Skeletal muscle tissue (tissue), 4 donors: ENCODE results near the gene PLEKHG5. TPM values are rescaled to one million over a fixed set of nuclear protein-coding genes. Genes with fewer than 3 reads are reported as not detected.

ENCODE experiments used
- H3K27ac ChIP-seq: one replicate; pipeline ENCODE4 v1.7.0; 2013; ENCODE audit warnings: mild to moderate bottlenecking, low read depth, low read length, inconsistent platforms
- H3K27me3 ChIP-seq, 3 donors: one replicate each; pipeline ENCODE4 v1.7.0; 2013; ENCODE audit warnings: low read length in 3 of 3; ENCODE audit not compliant: control insufficient read depth in 3 of 3, insufficient read depth in 3 of 3
- H3K36me3 ChIP-seq, 3 donors: one replicate each; pipeline ENCODE4 v1.7.0; 2013; ENCODE audit warnings: low read length in 3 of 3; ENCODE audit not compliant: control insufficient read depth in 3 of 3, insufficient read depth in 3 of 3
- H3K4me1 ChIP-seq, 3 donors: one replicate each; pipeline ENCODE4 v1.7.0; 2013; ENCODE audit warnings: low read length in 3 of 3, mild to moderate bottlenecking in 3 of 3; ENCODE audit not compliant: control insufficient read depth in 3 of 3, insufficient read depth in 3 of 3
- H3K4me3 ChIP-seq, 3 donors: one replicate each; pipeline ENCODE4 v1.7.0; 2013; ENCODE audit warnings: low read length in 3 of 3
- H3K9ac ChIP-seq, 3 donors: one replicate each; pipeline ENCODE4 v1.7.0; 2013; ENCODE audit warnings: low read length in 3 of 3, mild to moderate bottlenecking in 3 of 3, moderate library complexity in 2 of 3, low read depth in 1 of 3
- H3K9me3 ChIP-seq, 3 donors: one replicate each; pipeline ENCODE4 v1.7.0; 2013; ENCODE audit warnings: low read length in 3 of 3; ENCODE audit not compliant: control insufficient read depth in 3 of 3
- total RNA-seq: library from RNA; depleted of rRNA; stranded (reverse); fragments of >200 nt; gene quantifications from one replicate; pipeline ENCODE4 v1.2.3, GENCODE V29; 2014
- donor health status: Osteomylitis.

The PLEKHG5 gene
- total RNA-seq, 1 donor from 2014 or later, result 8.4 TPM

- no peak overlapping the region for H3K4me3 ChIP-seq
- H3K4me1 ChIP-seq, result no peaks in the 10 kb centered on the region
- H3K27me3 ChIP-seq, result peaks cover 10 to 18% (median 12%) of the 10 kb centered on the region in 3 donors
- H3K36me3 ChIP-seq, result peaks cover 0 to under 1% (median 0%) of the 10 kb centered on the region in 3 donors
- no peak overlapping the region for H3K9ac ChIP-seq
- H3K9me3 ChIP-seq, result no peaks in the 10 kb centered on the region
- no peak overlapping the region for H3K27ac ChIP-seq
Measured at GRCh38 chr1:6467224-6467623, 24.2 kb downstream of the PLEKHG5 start.

DNA sequence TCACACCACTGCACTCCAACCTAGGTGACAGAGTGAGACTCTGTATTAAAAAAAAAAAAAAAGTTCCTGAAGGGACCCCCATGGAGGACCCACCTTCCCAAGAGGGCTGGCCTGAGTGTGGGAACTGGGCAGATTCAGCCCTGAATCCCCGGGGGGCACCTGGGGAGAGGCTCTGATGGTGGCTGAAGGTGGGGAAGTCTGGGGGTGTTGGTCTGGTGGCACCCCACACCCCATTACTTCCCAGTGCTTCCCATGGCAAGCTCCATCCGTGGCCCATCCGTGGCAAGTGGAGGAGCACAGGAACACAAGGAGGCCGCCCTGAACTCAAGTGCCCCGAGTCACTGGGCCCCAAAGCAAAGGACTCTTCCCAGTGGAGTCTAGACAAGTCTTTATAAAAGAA is 24.7 kb downstream of the PLEKHG5 start:
- no peak overlapping the region for H3K4me3 ChIP-seq
- no peaks in the 10 kb centered on the region for H3K4me1 ChIP-seq
- H3K9me3 ChIP-seq, result no peaks in the 10 kb centered on the region
- H3K36me3 ChIP-seq, result no peaks in the 10 kb centered on the region
- H3K27me3 ChIP-seq, result peaks cover 14 to 23% (median 15%) of the 10 kb centered on the region in 3 donors
- H3K9ac ChIP-seq, result no peak overlapping the region
- H3K27ac ChIP-seq, result no peak overlapping the region

GRCh38 chr1:6466023-6466422 is 25.4 kb downstream of the PLEKHG5 start, which contains the start of gene TNFRSF25:
Gene TNFRSF25, minus strand, starts transcription at chr1:6466173. Its CDS starts 66 bp downstream, at chr1:6466107.
- Histone ChIP-seq H3K9me3 (no peaks in the 10 kb centered on the region), H3K27ac (no peak within 1 kb of the TSS), H3K4me1 (no peaks in the 10 kb centered on the region), H3K9ac (no peak within 1 kb of the TSS), H3K4me3 (no peak within 1 kb of the TSS), H3K27me3 (peaks cover 15 to 26% (median 20%) of the 10 kb centered on the region in 3 donors), H3K36me3 (no peaks in the 10 kb centered on the region)

GRCh38 chr1:6465461-6466005 is 25.9 kb downstream of the PLEKHG5 start:
- no peak overlapping the region for H3K9ac ChIP-seq
- no peaks in the 10 kb centered on the region for H3K36me3 ChIP-seq
- H3K9me3 ChIP-seq, result no peaks in the 10 kb centered on the region
- H3K4me1 ChIP-seq, result peaks cover 0 to 2% (median 0%) of the 10 kb centered on the region in 3 donors
- no peak overlapping the region for H3K27ac ChIP-seq
- H3K27me3 ChIP-seq, result peaks cover 18 to 30% (median 22%) of the 10 kb centered on the region in 3 donors
- H3K4me3 ChIP-seq, result no peak overlapping the region

DNA sequence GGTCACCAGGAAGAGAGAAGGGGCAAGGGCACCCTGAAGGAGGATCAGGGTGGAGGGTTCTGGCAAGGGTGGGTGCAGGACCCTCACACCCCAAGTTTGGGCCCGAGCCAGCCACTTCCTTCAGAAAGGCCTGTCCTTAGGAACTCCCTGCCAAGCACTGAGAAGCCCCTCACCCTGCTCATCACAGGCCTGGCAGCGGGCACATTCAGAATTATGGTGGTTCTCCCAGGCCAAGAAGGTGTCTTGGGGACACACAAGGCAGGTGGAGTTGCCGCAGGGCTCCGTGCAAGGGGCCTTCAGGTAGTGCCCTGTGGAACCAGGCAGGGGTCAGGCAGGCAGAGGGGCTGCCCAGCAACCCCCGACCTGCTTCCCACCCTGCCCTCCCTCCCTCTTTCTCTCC is 26.6 kb downstream of the PLEKHG5 start:
- Histone ChIP-seq H3K9me3 (no peaks in the 10 kb centered on the region), H3K9ac (no peak overlapping the region), H3K27ac (no peak overlapping the region), H3K27me3 (peaks cover 19 to 32% (median 26%) of the 10 kb centered on the region in 3 donors), H3K4me3 (no peak overlapping the region), H3K36me3 (no peaks in the 10 kb centered on the region), H3K4me1 (peaks cover 0 to 2% (median 0%) of the 10 kb centered on the region in 3 donors)

DNA sequence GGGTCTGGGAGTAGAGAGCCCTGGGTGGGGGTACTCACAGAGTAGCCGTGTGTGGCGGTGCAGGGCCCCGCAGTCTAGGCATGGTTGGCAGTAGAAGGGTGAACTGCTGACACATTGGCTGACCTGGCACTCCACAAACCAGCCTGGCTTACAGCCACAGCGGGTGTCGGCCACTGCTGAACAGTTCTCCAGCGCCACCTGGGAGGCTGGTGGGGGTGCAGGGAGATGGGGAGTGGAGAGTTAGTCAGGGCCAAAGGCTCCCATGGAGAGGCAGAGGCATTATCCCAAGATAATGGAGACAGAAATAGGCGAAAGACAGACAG is 27.0 kb downstream of the PLEKHG5 start:
- H3K27me3 ChIP-seq, result peaks cover 24 to 36% (median 30%) of the 10 kb centered on the region in 3 donors
- no peaks in the 10 kb centered on the region for H3K9me3 ChIP-seq
- no peaks in the 10 kb centered on the region for H3K36me3 ChIP-seq
- no peak overlapping the region for H3K4me3 ChIP-seq
- no peak overlapping the region for H3K27ac ChIP-seq
- H3K9ac ChIP-seq, result no peak overlapping the region
- peaks cover 0 to 2% (median 0%) of the 10 kb centered on the region in 3 donors for H3K4me1 ChIP-seq

- peaks cover 0 to 2% (median 0%) of the 10 kb centered on the region in 3 donors for H3K4me1 ChIP-seq
- no peak overlapping the region for H3K9ac ChIP-seq
- H3K9me3 ChIP-seq, result no peaks in the 10 kb centered on the region
- H3K27ac ChIP-seq, result no peak overlapping the region
- peaks cover 28 to 37% (median 31%) of the 10 kb centered on the region in 3 donors for H3K27me3 ChIP-seq
- no peak overlapping the region for H3K4me3 ChIP-seq
- no peaks in the 10 kb centered on the region for H3K36me3 ChIP-seq
Measured at GRCh38 chr1:6463120-6463412, 28.4 kb downstream of the PLEKHG5 start.

GRCh38 chr1:6462412-6463119 is 28.9 kb downstream of the PLEKHG5 start:
- no peak overlapping the region for H3K27ac ChIP-seq
- H3K27me3 ChIP-seq, result peaks cover 28 to 37% (median 31%) of the 10 kb centered on the region in 3 donors
- H3K4me3 ChIP-seq, result no peak overlapping the region
- no peak overlapping the region for H3K9ac ChIP-seq
- peaks cover 0 to 2% (median 0%) of the 10 kb centered on the region in 3 donors for H3K4me1 ChIP-seq
- no peaks in the 10 kb centered on the region for H3K9me3 ChIP-seq
- H3K36me3 ChIP-seq, result no peaks in the 10 kb centered on the region

DNA sequence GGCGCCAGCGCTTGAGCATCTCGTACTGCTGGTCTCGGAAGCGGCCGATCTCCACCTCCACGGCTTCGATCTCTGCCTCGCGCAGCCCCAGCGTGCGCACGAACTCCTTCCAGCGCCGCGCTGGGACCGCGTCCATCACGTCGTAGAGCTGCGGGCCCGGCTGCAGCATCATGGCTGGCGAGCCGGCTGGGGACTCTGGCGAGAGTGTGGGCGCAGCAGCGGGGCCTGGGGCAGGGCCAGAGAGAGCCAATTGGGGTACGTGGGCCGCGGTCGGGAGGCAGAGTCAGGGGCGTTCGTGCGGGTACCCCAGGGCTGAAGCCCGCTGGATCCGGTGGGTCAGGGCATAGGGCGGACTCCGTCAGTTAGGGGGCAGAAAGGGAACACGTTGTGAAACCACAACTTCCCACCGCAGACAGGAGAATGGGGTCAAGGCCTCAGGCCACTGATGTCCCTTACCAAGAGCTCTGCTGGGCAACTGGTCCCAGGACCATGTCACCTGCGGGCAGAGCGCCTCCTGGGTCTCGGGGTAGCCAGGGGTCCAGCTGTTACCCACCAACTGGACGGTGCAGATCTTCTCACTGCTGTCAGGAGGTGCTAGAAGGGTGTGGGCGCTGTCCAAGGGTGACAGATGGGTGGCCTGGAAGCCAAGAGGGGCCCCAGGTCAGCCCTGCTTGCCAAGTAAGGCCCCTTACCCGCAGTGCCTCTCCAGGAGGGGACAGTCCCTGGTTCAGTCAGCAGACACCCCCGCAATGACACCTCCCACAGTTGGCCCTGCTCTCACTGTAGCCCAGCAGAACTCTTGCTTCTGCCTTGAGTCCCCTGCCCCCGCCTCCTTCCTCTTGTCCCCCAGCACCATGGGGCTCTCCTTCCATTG is 29.7 kb downstream of the PLEKHG5 start:
- H3K4me1 ChIP-seq, result peaks cover 0 to 2% (median 0%) of the 10 kb centered on the region in 3 donors
- no peaks in the 10 kb centered on the region for H3K36me3 ChIP-seq
- peaks cover 35 to 42% (median 38%) of the 10 kb centered on the region in 3 donors for H3K27me3 ChIP-seq
- no peak overlapping the region for H3K9ac ChIP-seq
- H3K27ac ChIP-seq, result no peak overlapping the region
- H3K4me3 ChIP-seq, result no peak overlapping the region
- no peaks in the 10 kb centered on the region for H3K9me3 ChIP-seq
